IPS-18a (cell line): ENCODE data around the gene CLDN9.
"Not testable (repeated sequence)": the region's sequence is repeated elsewhere in the genome, so short reads cannot be mapped to it uniquely, and the experiment has no call there.

Experiments
- H3K27ac ChIP-seq: one replicate; pipeline ENCODE4 v1.5.1; 2013; ENCODE audit warnings: low read length
- H3K27me3 ChIP-seq: one replicate; pipeline ENCODE4 v1.6.1; 2013; ENCODE audit warnings: mild to moderate bottlenecking, low read length; ENCODE audit not compliant: control insufficient read depth, insufficient read depth
- H3K36me3 ChIP-seq: one replicate; pipeline ENCODE4 v1.6.1; 2013; ENCODE audit warnings: low read depth, low read length; ENCODE audit not compliant: control insufficient read depth
- H3K4me1 ChIP-seq: one replicate; pipeline ENCODE4 v1.6.1; 2013; ENCODE audit warnings: low read depth, low read length; ENCODE audit not compliant: control insufficient read depth
- H3K4me3 ChIP-seq: one replicate; pipeline ENCODE4 v1.5.1; 2013; ENCODE audit warnings: low read length
- H3K9ac ChIP-seq: one replicate; pipeline ENCODE4 v1.6.1; 2013; ENCODE audit warnings: mild to moderate bottlenecking, low read length, moderate library complexity
- H3K9me3 ChIP-seq: one replicate; pipeline ENCODE4 v1.6.1; 2013; ENCODE audit warnings: low read depth, low read length; ENCODE audit not compliant: control insufficient read depth

Gene CLDN9

DNA sequence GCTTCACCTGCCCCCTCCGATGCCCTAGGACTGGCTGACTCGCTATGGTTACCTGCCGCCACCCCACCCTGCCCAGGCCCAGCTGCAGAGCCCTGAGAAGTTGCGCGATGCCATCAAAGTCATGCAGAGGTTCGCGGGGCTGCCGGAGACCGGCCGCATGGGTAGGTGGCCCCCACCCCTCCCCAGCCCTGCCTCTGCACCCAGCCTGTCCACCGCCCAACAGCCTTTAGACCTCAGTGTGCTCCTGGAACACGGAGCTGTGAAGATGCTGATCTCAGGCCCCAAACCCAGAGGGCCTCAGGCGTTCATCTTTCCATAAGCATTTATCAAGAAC lies 34.6 kb downstream of the CLDN9 start:
- Histone ChIP-seq H3K27ac (no peak overlapping the region), H3K27me3 (peaks cover 39% of the 10 kb centered on the region), H3K4me1 (no peaks in the 10 kb centered on the region), H3K36me3 (no peaks in the 10 kb centered on the region), H3K9me3 (no peaks in the 10 kb centered on the region), H3K4me3 (peak overlapping the region; percentile 70), H3K9ac (peak overlapping the region; percentile 42)

DNA sequence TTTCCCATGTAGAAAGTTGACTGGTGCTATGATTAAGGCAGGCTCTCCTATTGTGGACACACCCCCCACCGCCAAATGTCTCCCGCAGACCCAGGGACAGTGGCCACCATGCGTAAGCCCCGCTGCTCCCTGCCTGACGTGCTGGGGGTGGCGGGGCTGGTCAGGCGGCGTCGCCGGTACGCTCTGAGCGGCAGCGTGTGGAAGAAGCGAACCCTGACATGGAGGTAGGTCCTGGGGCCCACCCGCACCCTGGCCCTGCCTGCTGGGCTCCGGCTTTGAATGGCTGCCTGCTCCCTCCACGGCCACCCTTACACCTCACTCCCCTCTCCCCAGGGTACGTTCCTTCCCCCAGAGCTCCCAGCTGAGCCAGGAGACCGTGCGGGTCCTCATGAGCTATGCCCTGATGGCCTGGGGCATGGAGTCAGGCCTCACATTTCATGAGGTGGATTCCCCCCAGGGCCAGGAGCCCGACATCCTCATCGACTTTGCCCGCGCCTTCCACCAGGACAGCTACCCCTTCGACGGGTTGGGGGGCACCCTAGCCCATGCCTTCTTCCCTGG lies 37.3 kb downstream of the CLDN9 start:
- Histone ChIP-seq H3K9me3 (no peaks in the 10 kb centered on the region), H3K27ac (no peak overlapping the region), H3K9ac (no peak overlapping the region), H3K36me3 (no peaks in the 10 kb centered on the region), H3K27me3 (peaks cover 27% of the 10 kb centered on the region), H3K4me1 (no peaks in the 10 kb centered on the region), H3K4me3 (no peak overlapping the region)

DNA sequence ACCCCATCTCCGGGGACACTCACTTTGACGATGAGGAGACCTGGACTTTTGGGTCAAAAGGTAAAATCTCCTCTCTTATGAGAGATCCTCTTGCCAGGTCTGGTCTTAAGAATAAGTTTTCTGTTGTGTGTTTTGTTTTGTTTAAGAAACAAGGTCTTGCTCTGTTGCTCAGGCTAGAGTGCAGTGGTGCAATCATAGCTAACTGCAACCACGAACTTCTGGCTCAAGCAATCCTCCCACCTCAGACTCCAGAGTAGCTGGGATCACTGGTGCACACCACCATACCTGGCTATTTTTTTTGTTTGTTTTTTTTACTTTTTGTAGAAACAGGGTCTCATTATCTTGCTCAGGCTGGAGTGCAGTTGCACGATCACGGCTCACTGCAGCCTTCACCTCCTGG lies 37.8 kb downstream of the CLDN9 start:
- Histone ChIP-seq H3K9ac (no peak overlapping the region), H3K36me3 (no peaks in the 10 kb centered on the region), H3K4me1 (peaks cover 1% of the 10 kb centered on the region), H3K4me3 (no peak overlapping the region), H3K27me3 (peaks cover 24% of the 10 kb centered on the region), H3K27ac (no peak overlapping the region), H3K9me3 (no peaks in the 10 kb centered on the region)

DNA sequence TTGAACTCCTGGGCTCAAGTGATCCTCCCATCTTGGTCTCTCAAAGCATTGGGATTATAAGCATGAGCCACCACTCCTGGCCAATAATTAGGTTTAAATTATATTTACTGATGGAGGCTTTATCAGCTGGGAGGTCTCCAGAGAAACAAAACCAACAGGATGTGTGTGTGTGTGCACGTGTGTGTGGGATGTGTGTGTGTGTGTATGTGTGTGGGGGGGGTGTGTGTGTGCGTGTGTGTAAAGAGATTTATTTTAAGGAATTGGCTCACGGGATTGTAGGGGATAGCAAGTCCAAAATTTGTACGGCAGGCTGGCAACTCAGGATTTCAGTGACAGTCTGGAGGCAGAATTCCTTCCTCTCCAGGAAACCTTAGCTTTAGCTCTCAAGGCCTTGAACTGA lies 38.3 kb downstream of the CLDN9 start:
- peaks cover 4% of the 10 kb centered on the region for H3K4me1 ChIP-seq
- H3K27me3 ChIP-seq: peaks cover 24% of the 10 kb centered on the region
- H3K27ac ChIP-seq: no peak overlapping the region
- H3K9ac ChIP-seq: no peak overlapping the region
- H3K4me3 ChIP-seq: no peak overlapping the region
- no peaks in the 10 kb centered on the region for H3K36me3 ChIP-seq
- H3K9me3 ChIP-seq: no peaks in the 10 kb centered on the region

DNA sequence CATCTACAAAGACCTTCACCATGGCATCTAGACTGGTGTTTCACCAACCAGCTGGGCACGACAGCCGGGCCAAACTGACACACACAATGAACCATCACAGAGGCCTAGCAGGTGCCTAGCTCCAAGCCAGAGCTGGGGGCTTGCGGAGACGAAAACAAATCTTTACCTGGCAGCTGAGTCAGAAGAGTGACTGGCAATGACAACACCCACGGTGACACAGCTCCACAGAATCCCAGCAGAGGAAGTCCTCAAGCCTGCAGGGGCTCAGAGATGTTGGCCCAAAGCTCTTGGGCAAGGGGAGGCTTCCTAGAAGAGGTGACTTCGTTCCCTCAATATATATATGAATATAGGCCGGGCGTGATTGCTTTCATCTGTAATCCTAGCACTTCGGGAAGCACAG lies 38.8 kb downstream of the CLDN9 start:
- H3K9ac ChIP-seq: no peak overlapping the region

DNA sequence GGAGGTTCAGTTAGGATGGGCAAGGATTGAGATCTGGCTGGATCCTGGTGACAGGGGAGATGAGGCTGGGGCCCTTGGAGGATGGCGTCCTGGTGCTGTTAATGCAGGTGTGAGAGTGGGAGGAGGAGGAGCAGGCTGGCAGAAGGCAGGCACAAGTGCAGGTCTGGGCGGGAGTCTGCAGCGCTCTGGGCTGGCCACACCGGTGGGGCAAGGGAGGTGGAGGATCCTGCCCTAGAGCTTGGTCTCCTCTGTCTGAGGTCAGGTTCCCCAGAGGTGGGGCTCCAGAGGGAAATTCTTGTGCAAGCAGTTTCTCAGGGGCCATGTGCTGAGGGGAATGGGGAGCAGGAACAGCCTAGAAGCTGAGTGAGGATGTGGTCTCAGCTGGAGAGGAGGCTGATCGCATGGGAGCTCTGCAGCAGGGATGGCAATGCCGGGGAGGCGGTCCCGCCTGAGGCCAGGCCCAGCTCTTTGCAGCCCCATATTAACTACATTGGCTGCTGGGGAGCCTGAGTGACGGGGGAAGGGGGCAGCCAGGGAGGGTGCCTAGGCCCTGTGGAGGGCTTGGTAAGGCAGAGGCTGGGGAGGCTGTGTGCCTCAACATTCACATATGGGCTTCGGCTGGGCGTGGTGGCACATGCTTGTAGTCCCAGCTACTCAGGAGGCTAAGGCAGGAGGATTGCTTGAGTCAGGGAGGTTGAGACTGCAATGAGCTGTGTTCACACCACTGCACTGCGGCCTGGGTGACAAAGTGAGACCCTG lies 40.0 kb downstream of the CLDN9 start:
- not testable (repeated sequence) for H3K4me3 ChIP-seq, H3K36me3 ChIP-seq, H3K27ac ChIP-seq, H3K9ac ChIP-seq, H3K4me1 ChIP-seq, H3K9me3 ChIP-seq
- H3K27me3 ChIP-seq: peaks cover 16% of the 10 kb centered on the region

More for the DNA sequence above, 38.8 kb downstream of the CLDN9 start:
- H3K4me1 ChIP-seq: peaks cover 4% of the 10 kb centered on the region
- no peak overlapping the region for H3K27ac ChIP-seq
- H3K9me3 ChIP-seq: no peaks in the 10 kb centered on the region
- peaks cover 24% of the 10 kb centered on the region for H3K27me3 ChIP-seq
- no peak overlapping the region for H3K4me3 ChIP-seq
- no peaks in the 10 kb centered on the region for H3K36me3 ChIP-seq

DNA sequence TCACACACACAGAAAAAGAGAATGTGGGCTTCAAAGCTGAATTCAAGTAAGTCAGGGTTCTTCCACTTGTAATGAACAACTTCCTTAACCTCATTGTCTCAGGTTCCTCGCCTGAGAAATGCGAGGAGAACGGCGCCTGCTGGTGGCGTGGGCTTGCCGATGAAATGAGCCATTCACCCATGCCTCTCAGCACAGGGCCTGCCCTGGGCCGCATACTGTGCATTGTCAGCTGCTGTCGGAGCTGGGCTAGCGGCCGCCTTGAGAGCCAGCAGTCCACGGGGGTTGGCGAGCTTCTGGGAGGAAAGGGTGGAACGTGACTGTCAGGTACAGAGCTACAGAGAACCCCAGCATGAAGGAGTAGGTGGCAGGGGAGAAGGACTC lies 40.6 kb downstream of the CLDN9 start:
- not testable (repeated sequence) for H3K4me3 ChIP-seq, H3K9ac ChIP-seq, H3K9me3 ChIP-seq, H3K36me3 ChIP-seq, H3K27ac ChIP-seq, H3K4me1 ChIP-seq
- H3K27me3 ChIP-seq: peaks cover 14% of the 10 kb centered on the region

DNA sequence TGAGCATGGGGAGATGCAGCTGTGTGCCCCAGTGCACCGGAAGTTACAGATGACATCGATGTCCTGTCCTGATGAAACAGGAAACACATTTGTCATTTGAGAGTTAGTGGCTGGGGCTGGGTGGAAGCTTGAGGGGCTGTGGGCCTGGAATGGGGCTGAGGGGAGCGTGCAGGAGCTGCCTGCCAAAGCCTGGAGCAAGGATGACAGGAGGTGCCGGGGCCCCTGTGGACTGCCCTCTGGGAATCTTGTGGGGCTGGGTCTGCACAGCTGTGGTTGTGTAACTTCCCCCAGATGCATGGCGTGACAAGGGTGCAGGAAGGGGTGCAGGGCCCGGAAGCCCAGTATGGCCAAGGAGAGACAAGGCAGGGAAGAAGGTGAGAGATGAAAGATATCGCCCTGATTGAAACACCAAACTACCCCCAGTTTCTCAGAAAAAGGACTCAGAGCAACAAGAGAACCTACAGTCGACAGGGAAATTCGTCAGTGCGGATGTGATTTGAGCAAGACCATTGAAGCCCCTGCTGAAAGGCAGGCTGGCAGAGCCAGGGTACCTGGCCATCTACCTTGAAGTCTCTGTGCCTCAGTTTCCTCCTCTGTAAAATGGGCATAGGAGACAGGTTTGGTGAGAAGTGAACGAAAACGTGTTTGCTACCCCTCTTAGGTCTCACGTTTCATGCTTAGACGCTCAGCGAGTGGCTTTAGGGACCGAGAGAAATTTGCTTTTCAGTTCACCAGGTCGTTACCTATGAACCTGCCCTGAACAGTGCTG lies 42.4 kb downstream of the CLDN9 start:
- no peaks in the 10 kb centered on the region for H3K36me3 ChIP-seq
- H3K27ac ChIP-seq: no peak overlapping the region
- no peak overlapping the region for H3K9ac ChIP-seq
- H3K9me3 ChIP-seq: no peaks in the 10 kb centered on the region
- H3K4me1 ChIP-seq: peaks cover 4% of the 10 kb centered on the region
- peaks cover 8% of the 10 kb centered on the region for H3K27me3 ChIP-seq
- H3K4me3 ChIP-seq: no peak overlapping the region

DNA sequence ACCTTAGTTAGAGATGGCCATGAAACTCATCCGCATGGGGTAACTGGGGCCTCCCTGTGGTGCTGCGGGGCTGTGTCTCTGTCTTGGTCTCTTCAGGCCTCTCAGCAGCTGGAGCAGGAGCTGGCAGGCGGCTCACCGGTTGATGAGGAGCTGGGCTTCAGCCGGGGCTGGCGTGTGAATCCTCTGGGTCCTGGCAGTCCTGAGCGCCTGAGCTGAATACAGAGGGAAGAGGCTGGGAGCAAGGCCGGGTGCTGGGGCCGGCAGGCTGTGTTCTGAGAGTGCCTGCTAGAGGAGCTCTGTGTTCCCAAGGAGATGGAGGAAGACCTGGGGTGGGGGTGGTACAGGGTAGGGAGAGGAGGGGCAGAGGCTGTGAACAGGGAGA lies 43.0 kb downstream of the CLDN9 start:
- not testable (repeated sequence) for H3K27me3 ChIP-seq, H3K4me3 ChIP-seq, H3K36me3 ChIP-seq, H3K9ac ChIP-seq, H3K9me3 ChIP-seq, H3K27ac ChIP-seq, H3K4me1 ChIP-seq

DNA sequence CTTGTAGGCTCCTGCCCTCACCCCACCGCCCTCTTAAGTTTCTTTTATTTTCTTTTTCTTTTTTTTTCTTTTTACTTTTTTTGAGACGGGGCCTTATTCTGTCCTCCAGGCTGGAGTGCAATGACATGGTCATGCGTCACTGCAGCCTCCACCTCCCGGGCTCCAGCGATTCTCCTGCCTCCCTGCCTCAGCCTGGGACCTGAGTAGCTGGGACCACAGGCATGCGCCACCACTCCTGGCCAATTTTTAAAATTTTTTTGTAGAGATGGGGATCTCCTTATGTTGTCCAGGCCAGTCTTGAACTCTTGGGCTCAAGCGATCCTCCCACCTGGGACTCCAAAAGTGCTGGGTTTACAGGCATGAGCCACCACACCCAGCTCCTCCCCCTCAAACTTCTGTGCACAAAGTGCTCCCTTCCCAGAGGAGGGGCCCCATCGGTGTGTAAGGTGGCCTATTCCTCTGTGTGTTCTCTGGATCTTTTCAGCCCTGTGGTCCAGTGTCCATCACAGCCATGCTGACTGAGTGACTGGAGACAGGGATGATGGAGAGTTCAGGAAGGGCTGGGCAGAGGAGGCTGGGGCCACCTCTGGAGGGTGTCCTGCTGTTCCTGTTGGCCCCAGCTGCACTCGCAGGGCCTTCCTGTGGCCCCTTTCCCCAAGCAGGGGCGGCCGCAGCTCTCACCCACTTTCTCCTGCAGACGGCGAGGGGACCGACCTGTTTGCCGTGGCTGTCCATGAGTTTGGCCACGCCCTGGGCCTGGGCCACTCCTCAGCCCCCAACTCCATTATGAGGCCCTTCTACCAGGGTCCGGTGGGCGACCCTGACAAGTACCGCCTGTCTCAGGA lies 43.8 kb downstream of the CLDN9 start:
- Histone ChIP-seq H3K9ac (no peak overlapping the region), H3K27ac (no peak overlapping the region), H3K27me3 (peaks cover 8% of the 10 kb centered on the region), H3K4me3 (no peak overlapping the region), H3K36me3 (no peaks in the 10 kb centered on the region), H3K4me1 (peaks cover 4% of the 10 kb centered on the region), H3K9me3 (no peaks in the 10 kb centered on the region)
